Skeletal muscle satellite cell (primary cell): ENCODE results near the gene FLCN.
"Not testable (repeated sequence)": the region's sequence is repeated elsewhere in the genome, so short reads cannot be mapped to it uniquely, and the experiment has no call there.

Experiments used
- H3K27me3 ChIP-seq: 2 replicates; pipeline ENCODE4 v1.7.0; 2013; ENCODE audit warnings: low read length; ENCODE audit not compliant: control insufficient read depth, insufficient read depth
- H3K36me3 ChIP-seq: 2 replicates; pipeline ENCODE4 v1.7.0; 2013; ENCODE audit warnings: mild to moderate bottlenecking, control low read depth, low read length; ENCODE audit not compliant: insufficient read depth
- H3K4me1 ChIP-seq: 2 replicates; pipeline ENCODE4 v1.7.0; 2013; ENCODE audit warnings: low read length; ENCODE audit not compliant: control insufficient read depth, insufficient read depth
- H3K4me2 ChIP-seq: 2 replicates; pipeline ENCODE4 v1.7.0; 2013; ENCODE audit warnings: mild to moderate bottlenecking, low read length
- H3K4me3 ChIP-seq: 2 replicates; pipeline ENCODE4 v1.7.0; 2013; ENCODE audit warnings: low read length
- H3K9ac ChIP-seq: 2 replicates; pipeline ENCODE4 v1.7.0; 2013; ENCODE audit warnings: mild to moderate bottlenecking, low read depth, low read length, moderate library complexity
- H3K9me3 ChIP-seq: replicated peaks from 2 replicates; pipeline ENCODE4 v1.7.0; 2013; ENCODE audit warnings: mild to moderate bottlenecking, control low read depth, low read length

Gene FLCN

GRCh38 chr17:17255689-17256088 is 18.7 kb upstream of the FLCN start:
- not testable (repeated sequence) for H3K27me3 ChIP-seq, H3K9me3 ChIP-seq, H3K4me2 ChIP-seq, H3K4me1 ChIP-seq, H3K4me3 ChIP-seq, H3K9ac ChIP-seq
- H3K36me3 ChIP-seq, result peaks cover 59% of the 10 kb centered on the region

GRCh38 chr17:17254036-17254435 is 17.1 kb upstream of the FLCN start:
- H3K36me3 ChIP-seq, result peaks cover 50% of the 10 kb centered on the region

GRCh38 chr17:17253406-17253805 is 16.4 kb upstream of the FLCN start:
- Histone ChIP-seq H3K4me1 (no peaks in the 10 kb centered on the region), H3K36me3 (peaks cover 47% of the 10 kb centered on the region), H3K27me3 (no peaks in the 10 kb centered on the region), H3K4me2 (no peak overlapping the region), H3K4me3 (no peak overlapping the region), H3K9ac (no peak overlapping the region), H3K9me3 (no peaks in the 10 kb centered on the region)

More at GRCh38 chr17:17254036-17254435, 17.1 kb upstream of the FLCN start:
- no peaks in the 10 kb centered on the region for H3K9me3 ChIP-seq
- no peaks in the 10 kb centered on the region for H3K27me3 ChIP-seq
- H3K4me1 ChIP-seq, result no peaks in the 10 kb centered on the region
- H3K4me2 ChIP-seq, result no peak overlapping the region
- no peak overlapping the region for H3K9ac ChIP-seq
- H3K4me3 ChIP-seq, result no peak overlapping the region

GRCh38 chr17:17252149-17252661 is 15.2 kb upstream of the FLCN start:
- H3K9me3 ChIP-seq, result no peaks in the 10 kb centered on the region
- no peaks in the 10 kb centered on the region for H3K4me1 ChIP-seq
- no peak overlapping the region for H3K4me2 ChIP-seq
- no peak overlapping the region for H3K9ac ChIP-seq
- peaks cover 53% of the 10 kb centered on the region for H3K36me3 ChIP-seq
- no peak overlapping the region for H3K4me3 ChIP-seq
- no peaks in the 10 kb centered on the region for H3K27me3 ChIP-seq

GRCh38 chr17:17246879-17247278 is 9.9 kb upstream of the FLCN start:
- H3K36me3 ChIP-seq, result peaks cover 41% of the 10 kb centered on the region
- no peak overlapping the region for H3K4me2 ChIP-seq
- no peaks in the 10 kb centered on the region for H3K27me3 ChIP-seq
- H3K4me3 ChIP-seq, result no peak overlapping the region
- no peak overlapping the region for H3K9ac ChIP-seq
- H3K4me1 ChIP-seq, result no peaks in the 10 kb centered on the region
- no peaks in the 10 kb centered on the region for H3K9me3 ChIP-seq

GRCh38 chr17:17243163-17243562 is 6.2 kb upstream of the FLCN start:
- Histone ChIP-seq H3K4me2 (no peak overlapping the region), H3K9ac (no peak overlapping the region), H3K27me3 (no peaks in the 10 kb centered on the region), H3K9me3 (no peaks in the 10 kb centered on the region), H3K36me3 (peaks cover 27% of the 10 kb centered on the region), H3K4me3 (no peak overlapping the region), H3K4me1 (peaks cover 3% of the 10 kb centered on the region)

- Histone ChIP-seq H3K27me3 (no peaks in the 10 kb centered on the region), H3K9me3 (no peaks in the 10 kb centered on the region), H3K4me3 (no peak overlapping the region), H3K9ac (no peak overlapping the region), H3K36me3 (peaks cover 18% of the 10 kb centered on the region), H3K4me1 (peaks cover 6% of the 10 kb centered on the region), H3K4me2 (no peak overlapping the region)
Observed at GRCh38 chr17:17242246-17242645, 5.3 kb upstream of the FLCN start.

- H3K27me3 ChIP-seq, result no peaks in the 10 kb centered on the region
- peaks cover 6% of the 10 kb centered on the region for H3K4me1 ChIP-seq
- H3K4me3 ChIP-seq, result no peak overlapping the region
- H3K9ac ChIP-seq, result no peak overlapping the region
- peaks cover 12% of the 10 kb centered on the region for H3K36me3 ChIP-seq
- no peak overlapping the region for H3K4me2 ChIP-seq
- no peaks in the 10 kb centered on the region for H3K9me3 ChIP-seq
Observed at GRCh38 chr17:17241656-17242055, 4.7 kb upstream of the FLCN start.

GRCh38 chr17:17239832-17240231 is 2.9 kb upstream of the FLCN start:
- Histone ChIP-seq H3K4me1 (peaks cover 16% of the 10 kb centered on the region), H3K9me3 (no peaks in the 10 kb centered on the region), H3K4me3 (no peak overlapping the region), H3K9ac (no peak overlapping the region), H3K27me3 (no peaks in the 10 kb centered on the region), H3K4me2 (no peak overlapping the region), H3K36me3 (no peaks in the 10 kb centered on the region)

GRCh38 chr17:17236295-17237025 is 508 bp downstream of the FLCN start:
- Histone ChIP-seq H3K4me1 (peaks cover 17% of the 10 kb centered on the region), H3K27me3 (no peaks in the 10 kb centered on the region), H3K9ac (peak overlapping the region; percentile 99), H3K9me3 (no peaks in the 10 kb centered on the region), H3K4me2 (peak overlapping the region; percentile 93), H3K36me3 (peaks cover 12% of the 10 kb centered on the region), H3K4me3 (peak overlapping the region; percentile 89)

- H3K4me3 ChIP-seq, result peak overlapping the region; percentile 89
- H3K4me2 ChIP-seq, result peak overlapping the region; percentile 93
- H3K4me1 ChIP-seq, result peaks cover 17% of the 10 kb centered on the region
Observed at GRCh38 chr17:17235212-17236174, 1.5 kb downstream of the FLCN start.

More at GRCh38 chr17:17235212-17236174, 1.5 kb downstream of the FLCN start:
- Histone ChIP-seq H3K27me3 (no peaks in the 10 kb centered on the region), H3K36me3 (peaks cover 21% of the 10 kb centered on the region), H3K9ac (peak overlapping the region; percentile 99), H3K9me3 (no peaks in the 10 kb centered on the region)
